ENCODE results near the gene TEAD1.

Gene TEAD1

DNA sequence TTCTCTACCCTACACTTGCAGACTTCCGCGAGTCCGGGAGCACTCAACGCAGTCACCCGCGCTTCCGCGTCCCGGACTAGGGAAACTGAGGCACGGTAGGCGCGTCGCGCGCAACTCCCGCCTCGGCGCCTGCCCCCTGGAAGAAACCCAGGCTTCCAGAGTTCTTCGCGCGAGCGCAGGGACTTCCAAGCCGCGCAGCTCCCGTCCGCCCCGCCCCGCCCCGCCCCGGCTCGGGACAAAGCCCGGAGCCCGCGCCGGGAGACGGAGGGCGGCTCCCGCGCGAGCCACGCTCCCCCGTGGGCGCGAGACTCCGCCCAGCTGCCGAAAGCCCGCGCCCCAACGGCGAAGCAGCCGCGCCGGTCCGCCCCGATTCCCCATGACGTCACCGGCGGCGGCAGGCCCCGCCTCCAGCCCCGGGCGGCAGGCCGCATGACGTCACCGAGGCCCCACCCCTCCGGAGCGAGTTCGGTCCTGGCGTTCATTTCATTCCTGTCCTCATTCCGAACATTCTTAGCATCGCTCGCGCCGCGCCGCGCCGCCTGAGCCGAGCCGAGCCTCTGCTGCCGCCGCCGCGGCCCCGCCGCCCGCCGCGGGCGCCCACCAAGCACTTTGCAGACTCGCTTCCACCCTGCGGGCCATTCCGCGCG lies at the start of gene TEAD1:
TEAD1 (plus strand) TSS at position 498 of the 647 bp plus-strand sequence.
- peak; percentile 95 for DNase-seq

DNA sequence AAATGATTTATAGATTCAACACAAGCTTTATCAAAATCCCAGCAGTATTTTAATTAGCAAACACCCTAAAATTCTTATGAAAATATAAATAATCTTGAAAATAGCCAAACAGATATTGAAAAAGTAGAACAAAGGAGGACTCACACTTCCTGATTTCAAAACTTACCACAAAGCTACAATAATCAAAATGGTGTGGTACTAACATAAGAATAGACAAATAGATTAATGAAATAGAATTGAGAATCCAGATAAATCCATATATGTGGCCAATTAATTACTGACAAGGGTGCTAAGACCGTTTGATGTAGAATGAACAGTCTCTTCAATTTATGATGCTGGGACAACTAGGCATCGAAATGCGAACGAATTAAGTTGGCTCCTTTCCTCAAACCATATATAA lies 49.6 kb upstream of the TEAD1 start:
- no peak for DNase-seq

DNA sequence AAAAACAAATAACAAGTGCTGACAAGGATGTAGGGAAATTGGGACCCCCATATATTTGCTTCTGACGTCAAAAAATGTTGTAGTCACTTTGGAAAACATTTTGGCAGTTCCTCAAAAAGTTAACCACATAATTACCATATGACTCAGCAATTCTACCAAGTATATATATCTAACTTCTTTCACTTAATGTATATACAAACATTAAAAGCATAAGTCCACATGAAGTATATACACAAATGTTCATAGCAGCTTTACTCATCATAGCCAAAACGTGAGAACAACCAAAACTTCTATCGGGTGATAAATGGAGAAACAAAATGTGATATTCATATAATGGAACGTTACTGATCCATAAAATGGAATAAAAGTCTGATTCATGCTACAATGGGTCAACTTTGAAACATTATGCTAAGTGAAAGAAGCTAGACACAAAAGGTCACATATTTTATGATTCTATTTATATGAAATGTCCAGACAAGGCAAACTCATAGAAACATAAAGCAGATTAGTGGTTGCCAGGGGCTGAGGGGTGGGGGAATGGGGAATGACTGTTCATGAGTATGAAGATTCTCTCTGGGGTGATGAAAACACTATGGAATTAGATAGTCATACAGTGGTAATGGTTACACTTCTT lies 48.7 kb upstream of the TEAD1 start:
- DNase-seq = no peak

DNA sequence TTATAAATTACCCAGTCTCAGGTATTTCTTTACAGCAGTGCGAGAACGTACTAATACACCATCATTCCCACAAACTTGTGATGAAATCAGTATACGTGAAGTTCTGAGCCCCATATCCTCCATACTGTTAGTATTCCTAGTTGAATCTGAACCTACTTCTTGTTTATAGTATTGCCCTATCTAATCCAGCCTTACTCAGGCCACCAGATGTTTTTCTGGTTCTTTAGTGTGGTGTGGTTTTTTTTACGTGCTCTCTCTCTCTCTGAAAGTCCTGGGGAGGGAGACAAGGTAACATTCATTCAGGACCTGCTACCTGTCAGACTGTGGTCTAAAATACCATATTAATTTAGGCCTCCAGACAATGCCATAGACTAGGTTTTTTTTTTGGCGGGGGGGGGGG lies 47.6 kb upstream of the TEAD1 start:
- DNase-seq = no peak

DNA sequence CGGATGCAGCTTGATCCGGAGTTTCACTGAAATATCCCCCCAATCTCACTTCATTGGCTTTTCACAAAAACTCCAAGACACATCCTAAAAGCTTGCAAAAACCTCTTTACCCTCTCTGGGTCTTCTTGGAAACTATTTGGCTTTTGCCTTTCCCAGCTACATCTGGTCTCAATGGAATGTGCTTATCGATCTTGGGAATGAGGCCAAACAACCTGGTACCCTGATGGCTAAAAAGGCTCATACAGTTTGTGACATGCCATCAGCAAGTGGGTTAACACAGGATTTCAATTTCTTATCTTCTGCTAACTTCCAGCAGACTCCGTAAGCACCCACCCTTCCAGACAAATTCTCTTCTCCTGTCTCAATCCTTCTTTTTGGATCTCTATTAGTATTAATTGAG lies 45.9 kb upstream of the TEAD1 start:
- no peak for DNase-seq

DNA sequence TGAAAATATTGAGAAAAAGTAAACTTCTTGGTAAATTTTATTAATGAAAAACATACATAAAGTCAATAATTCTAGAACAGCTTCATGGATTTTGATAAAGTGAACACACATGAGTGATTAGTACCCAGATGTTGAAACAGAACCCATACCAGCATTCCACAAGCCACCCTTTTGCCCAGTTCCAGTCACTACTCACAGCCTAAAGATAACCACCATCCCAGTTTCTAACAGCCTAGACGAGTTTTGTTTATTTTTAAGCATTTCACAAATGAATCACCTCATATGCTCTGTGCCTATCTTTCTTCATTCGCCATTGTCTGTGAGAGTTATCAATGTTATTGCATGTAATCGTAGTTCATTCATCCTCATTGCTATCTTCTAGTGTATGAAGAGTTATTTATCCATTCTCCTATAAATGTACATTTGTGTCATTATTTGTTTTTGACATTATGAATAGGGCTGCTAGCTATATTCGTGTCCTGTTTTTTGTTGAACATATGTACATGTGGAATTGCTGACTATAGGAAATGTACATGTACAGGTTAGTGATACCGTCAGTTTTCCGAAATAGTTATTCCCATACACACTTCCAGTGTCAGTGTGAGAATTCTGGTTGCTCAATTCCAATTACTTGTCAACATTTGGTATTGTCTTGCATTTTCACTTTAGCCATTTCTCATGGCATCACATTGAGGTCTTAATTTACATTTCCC lies 44.5 kb upstream of the TEAD1 start:
- DNase-seq = no peak

DNA sequence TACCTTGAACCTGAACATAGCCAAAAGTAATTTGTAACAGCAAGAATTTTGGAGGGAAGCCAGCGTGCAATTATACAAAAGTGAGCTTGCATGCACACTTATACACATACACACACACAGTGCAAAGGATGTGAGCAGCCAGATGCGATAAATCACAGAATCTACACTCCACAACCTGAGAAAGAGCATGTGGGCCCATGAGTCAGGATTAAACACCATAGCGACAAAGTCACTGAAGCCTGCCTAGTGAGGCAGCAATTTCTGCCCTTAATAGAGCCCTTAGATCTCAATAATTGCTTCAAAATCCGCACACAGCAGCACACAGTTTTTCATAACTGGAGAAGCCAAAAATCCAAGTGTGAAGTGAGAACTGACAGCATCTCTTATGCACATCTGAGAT lies 42.6 kb upstream of the TEAD1 start:
- no peak for DNase-seq

DNA sequence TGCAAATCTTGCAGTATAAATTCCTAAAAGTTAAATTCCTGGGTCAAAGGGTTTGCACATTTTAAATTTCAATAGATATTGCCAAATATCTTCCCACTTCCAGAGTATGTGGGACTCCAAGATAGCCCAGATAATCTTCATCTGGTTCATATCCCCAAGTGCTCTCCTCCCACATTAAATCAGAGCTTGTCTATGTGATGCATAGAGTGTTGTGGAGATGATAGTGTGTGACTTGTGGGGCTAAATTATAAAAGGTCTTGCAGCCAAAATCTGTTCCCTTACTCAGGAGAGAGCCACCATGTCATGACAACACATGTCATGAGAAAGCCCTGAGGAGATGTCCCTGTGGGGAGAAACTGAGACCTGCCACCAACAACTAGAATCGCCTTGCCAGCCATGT lies 39.9 kb upstream of the TEAD1 start:
- no peak for DNase-seq

DNA sequence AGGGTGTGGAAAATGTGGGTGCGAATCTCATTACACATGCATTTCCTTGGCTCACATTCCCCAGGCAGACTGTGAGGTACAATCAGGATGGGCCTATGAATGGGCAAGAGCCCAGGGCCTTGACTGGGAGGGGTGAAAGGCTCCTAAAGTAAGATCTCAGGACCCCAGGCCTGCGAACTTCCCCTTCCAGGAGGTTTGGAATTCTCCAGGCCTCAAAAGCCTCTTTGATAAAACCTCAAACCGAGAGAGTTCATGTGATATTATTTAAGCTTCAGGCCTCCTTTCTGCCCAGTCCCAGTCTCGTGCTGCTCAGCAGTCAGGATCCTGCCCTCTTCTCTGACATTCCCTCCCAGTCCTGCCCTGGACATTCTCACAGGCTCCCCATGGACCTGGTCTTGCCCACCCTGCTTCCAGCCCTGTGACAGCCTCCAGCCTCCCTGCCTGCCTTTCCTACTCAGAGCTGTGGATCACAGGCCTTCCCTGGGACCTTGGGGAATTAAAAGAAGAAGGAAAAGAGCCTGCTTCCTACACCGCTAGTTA lies 37.3 kb upstream of the TEAD1 start:
- DNase-seq = no peak

DNA sequence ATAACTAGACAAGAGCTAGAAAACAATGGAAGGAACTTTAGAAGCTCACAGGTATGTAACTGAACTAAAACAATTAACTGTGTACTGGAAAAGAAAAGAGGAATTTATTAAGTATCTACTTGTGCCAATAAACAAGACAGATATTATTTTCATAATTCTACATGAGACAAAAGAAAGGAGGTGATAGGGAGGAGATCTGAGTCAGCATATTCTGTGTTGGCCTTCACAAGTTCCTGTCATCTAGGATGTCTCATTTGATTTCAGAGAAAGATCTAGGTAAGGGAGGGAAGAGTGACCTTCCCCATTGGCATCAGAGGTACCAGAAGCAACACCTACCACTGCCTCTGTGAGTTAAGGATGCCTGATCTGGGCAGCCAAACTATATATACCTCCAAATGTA lies 34.8 kb upstream of the TEAD1 start:
- DNase-seq = no peak

DNA sequence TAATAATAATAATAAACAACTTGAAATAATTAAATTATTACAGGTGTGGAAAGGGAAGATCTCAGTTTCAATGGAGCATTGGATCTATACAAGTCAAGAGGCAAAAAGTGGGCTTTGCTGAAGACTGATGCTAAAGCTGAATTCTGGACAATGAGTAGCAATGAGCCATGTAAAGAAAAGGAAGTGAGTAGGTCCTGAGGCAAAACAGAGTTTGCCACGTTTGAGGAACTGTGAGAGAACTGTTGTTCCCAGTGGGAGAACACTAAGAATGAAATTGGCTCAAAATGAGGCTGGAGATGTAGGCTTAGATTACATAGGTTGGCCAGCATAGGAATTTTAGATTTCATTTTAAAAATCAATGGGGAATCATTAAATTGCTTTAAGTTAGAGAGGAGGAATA lies 33.9 kb upstream of the TEAD1 start:
- DNase-seq = no peak

DNA sequence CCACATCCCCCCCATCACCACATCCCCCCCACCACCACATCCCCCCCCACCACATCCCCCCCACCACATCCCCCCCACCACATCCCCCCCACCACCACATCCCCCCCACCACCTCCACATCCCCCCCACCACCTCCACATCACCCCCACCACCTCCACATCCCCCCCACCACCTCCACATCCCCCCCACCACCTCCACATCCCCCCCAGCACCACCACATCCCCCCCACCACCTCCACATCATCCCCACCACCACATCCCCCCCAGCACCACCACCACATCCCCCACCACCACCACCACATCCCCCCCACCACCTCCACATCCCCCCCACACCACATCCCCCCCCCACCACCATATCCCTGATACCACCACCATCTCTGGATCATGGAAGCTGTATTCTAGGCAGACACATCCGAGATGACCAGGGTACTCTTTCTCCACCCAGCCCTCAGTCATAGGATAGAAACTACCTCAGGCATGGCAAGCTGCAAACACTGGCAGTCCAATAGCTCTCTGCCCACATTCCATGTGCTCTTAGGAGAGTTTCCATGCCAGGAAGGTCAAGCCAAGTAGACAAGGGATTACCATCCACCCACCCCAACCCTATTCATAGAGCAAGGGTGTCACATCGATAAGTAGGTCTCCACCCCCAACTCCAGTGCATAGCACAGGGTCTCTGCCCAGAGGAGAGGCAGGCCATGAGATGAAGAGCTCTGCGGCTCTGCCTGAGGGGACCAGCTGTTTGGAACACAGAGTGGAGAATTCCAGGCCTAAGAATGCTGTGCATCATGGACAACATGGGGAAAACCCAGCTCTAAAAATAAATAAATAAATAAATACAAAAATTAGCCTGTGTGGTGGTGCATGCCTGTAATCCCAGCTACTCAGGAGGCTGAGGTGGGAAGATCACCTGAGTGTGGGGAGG lies 33.0 kb upstream of the TEAD1 start:
- DNase-seq = no peak

DNA sequence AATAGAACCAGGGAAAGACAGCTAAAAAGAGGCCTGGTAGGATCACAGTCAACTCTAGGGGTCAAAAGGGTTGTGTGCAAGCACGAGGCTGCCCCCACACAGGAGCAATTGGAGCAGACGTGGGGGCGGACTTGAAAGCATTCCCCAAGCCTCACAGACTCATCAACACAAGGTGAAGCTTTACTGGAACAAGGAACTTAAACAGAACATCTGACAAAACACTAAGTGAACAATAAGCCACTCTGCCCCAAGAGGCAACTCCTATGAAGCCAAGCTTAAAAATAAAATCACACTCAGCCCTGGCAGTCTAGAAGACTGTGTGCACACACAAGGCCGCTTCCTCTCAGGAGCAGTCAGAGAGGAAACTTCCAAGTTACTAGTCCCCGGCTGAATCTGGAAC lies 32.2 kb upstream of the TEAD1 start:
- DNase-seq = no peak

DNA sequence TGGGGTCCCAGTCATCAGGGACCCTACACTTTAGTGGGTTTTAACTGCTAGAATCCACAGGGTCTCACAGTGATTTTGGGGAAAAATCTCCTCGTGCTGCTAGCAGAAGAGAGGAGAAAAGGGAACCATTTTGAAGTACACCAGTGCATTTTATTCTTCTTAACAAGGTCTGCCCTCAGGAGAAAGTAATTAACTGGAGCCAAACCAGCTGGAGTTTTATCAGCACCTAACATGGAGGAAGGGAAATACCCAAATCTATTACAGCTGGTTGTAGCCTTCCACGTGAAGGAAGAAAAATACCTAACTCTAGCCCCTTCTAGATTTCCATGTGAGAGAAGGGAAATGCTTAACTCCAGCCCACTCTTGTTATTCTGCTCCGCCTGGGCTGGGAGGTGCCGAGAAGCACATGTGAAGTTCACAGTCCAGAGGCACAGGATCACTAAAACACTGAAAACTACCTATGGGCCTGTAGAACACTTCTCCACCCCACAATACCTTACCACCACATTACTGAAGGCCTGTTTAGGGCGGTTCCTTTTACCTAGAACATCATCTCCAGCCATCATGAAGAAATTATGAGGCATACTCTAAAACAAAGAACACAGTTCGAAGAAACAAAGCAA lies 31.3 kb upstream of the TEAD1 start:
- DNase-seq = no peak

DNA sequence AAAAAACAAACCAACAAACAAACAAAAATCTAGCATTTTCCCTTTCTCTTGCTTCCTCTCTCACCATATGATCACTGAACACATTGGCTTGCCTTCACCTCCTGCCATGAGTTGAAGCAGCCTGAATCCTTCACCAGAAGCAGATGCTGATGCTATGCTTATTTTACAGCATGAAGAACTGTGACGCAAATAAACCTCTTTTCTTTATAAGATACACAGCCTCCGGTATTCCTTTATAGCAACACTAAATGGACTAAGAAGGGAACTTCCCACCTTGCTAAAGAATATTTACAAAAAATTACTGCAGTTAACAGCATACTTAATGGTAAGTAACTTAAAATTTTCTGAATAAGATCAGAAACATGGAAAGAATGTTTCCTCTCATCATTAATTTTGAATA lies 27.7 kb upstream of the TEAD1 start:
- no peak for DNase-seq

DNA sequence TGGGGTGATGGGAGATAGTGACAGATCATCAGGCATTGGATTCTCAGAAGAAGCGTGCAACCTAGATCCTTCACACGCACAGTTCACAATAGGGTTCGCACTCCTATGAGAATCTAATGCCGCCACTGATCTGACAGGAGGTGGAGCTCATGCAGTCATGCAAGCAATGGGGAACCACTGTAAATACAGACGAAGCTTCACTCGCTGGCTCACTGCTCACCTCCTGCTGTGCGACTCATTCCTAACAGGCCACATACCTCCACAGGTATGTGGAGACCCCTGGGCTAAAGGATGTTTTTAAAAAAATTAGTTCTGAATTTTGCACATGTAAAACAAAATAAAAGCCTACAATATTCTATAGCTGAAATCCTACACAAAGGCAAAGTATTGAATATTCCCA lies 20.5 kb upstream of the TEAD1 start:
- no peak for DNase-seq

DNA sequence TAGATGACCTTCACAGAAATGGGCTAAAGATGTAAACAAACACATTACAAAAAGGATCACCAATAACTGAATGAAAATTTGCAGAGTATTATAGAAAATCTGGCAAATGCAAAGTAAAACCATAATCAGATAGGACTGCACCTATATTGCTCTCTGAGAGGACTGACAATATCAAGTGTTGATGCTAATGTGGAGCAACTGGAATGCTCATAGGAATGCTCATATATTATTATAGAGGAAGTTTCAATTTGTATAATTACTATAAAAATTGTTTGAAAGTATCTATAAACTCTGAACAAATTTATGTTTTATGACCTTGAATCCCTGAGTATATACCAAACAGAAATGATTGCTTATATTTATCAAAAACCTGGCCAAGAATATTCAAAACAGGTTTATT lies 18.4 kb upstream of the TEAD1 start:
- DNase-seq = no peak

DNA sequence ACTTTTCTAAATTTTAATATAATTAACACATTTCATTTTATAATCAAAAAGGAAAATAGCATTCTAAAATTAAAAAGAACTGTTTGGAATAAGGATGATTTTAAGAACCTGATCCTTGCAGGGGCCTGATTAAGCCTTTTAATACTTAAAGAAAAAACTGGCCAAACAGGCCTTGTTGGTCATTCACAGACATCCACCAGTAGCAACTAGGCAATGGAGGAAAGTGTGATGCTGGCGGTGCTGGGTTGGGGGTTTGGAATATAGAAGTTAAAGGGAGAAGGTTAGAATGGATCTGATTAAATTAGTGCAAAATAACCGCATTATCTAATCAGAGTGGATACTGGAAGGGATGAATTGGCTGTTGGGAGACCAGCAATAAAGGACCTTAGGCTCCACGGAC lies 16.9 kb upstream of the TEAD1 start:
- no peak for DNase-seq

DNA sequence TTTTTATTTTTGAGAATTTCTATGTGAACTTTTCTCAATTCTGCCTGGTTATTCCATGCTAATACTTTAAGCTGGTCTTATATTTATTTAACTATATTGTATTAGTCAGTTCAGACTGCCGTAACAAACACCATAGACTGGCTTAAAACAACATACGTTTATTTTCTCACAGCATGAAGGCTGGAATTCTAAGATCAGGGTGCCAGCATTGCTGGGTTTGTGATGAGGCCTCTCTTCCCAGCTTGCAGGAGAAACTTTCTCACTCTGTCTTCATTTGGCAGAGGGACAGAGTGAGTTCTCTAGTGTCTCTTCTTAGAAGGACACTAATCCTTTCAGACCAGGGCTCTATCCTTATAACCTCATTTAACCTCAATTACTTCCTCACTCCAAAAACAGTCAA lies 16.2 kb upstream of the TEAD1 start:
- DNase-seq = no peak

DNA sequence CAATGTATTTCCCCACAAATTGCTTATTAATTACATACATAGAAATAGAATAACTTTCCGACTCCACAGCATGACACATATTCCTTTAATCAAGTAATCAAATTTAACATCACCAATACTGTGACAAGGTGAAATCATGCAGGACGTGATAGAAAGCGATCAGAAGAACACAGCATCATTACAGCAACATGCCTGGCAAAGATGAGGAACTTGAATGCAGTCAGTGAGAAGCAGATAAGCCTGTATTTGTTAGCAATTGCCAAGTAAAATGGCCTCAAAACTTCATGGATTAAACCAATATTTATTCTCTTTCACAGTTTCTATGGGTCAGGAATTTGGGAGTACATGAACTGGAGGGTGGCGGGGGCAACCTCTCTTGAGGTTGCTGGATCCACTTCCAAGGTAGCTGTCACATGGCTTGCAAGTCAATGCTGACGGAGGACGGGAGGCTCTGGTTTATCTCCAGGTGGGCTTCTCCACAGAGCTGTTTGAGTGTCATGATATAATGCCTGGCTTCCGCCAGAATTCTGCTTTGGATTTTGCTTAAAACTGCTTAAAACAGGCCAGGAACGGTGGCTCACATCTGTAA lies 12.0 kb upstream of the TEAD1 start:
- no peak for DNase-seq

DNA sequence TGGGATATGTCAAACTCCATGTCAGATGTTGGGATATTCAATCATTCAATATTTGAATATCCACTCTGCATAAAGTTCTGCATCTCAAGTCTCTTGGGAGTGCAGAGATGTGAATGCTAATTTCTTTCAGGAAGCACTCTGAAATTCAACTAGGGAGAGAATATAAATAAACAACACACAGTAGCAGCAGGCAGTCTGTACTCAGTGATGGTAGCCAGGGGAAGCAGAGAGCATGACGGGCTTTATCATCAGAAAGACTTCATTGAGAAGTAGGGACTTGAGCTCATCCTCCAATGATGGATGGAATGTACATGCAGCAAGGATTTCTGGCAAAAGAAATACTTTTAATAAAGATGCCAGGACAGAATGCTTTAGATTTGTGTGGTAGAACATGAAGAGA lies 9.8 kb upstream of the TEAD1 start:
- DNase-seq = no peak

DNA sequence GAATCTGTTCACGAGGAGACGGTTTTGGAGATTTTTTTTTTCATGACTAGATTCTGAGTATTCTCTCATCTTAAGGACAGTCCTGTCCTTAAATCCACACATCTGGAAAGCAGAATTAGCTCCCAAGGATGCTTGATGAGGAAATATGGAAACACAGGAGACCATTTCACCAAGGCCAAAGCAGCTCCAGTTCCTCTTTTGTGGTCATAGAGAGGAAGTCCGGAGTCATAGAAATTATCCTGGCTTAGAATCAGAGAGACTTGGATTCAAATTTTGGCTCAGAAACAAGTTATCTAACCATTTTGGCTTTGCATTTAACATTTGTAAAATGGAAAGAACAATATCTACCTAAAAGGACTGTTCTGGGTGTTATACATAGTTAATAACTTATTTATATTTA lies 7.3 kb upstream of the TEAD1 start:
- no peak for DNase-seq

Measured in NCI-H2227 treated with DMSO at 0.1 percent for 48 hours (cell line).